SIG-M5 treated with dmso at 0.1 percent for 504 hours (cell line): ENCODE measurements around the gene SMIM35.

Source experiments
- DNase-seq: peaks from one replicate; lab custom pipeline; 2025; ENCODE audit not compliant: unreplicated experiment; lab: John Stamatoyannopoulos, UW

SMIM35 gene

DNA sequence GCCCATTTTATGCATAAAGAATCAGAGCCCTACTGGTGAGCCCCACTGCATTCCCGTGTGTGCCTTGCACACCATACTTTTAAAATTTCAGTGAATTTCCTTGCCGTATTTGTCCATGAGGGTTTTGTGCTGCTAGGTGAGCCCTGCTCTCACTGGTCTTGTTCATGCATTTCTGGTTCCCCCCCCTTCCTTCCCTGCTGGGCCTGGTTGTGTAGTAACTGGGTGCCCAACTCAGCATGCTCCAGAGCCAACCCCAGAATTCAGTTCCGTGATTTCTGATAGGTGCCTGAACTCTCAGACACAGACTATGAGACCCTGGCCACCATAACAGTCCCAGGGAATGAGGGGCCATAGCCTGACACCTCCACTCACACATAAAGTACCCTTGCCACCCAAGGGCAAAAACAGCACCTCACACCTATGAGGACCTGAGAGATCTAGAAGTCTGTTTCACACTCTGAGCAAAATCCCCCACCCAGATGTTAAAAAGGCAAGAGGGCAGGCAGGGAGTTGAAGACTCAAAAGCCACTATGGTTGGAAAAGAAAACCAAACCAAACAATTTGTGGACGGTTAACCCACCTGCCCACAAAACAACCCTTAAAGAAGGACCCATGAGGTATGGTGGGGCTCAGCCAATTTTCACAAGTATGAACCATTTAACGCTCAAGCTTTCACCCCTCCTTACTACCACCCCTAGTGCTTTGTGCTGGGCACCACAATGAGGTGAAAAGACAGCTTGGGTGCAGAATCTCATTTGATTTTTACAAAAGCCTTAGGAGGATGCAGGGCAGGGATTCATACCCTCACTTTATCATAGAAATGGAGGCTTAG lies 117.4 kb downstream of the SMIM35 start:
- no peak for DNase-seq

- no peak for DNase-seq
Measured at GRCh38 chr11:117966908-117967307, 119.9 kb downstream of the SMIM35 start.

DNA sequence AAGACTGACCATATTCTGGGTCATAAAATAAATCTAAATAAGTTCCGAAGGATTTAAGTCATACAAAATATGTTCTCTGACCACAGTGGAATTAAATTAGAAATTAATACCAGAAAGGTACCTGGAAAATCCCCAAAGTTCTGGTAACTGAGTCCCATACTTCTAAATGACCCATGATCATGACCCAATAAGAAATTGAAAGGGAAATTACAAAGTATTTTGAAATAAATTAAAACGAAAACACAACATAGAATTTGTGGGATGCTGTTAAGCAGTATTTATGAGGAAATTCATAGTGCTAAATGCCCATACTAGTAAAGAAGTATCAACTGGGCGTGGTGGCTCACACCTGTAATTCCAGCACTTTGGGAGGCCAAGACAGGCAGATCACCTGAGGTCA lies 123.9 kb downstream of the SMIM35 start:
- no peak for DNase-seq

DNA sequence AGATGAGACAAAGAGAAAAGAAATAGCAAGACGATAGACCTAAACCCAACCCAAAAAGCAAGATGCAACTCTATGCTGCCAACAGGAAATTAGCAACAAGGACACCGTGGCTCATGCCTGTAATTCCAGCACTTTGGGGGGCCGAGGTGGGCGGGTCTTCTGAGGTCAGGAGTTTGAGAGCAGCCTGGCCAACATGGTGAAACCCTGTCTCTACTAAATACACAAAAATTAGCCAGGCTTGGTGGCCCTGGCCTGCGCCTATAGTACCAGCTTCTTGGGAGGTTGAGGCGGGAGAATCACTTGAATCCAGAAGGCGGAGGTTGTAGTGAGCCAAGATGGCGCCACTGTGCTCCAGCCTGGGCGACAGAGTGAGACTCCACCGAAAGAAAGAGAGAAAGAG lies 124.9 kb downstream of the SMIM35 start:
- DNase-seq = no peak

- no peak for DNase-seq
Measured at GRCh38 chr11:117960406-117960805, 126.4 kb downstream of the SMIM35 start.

DNA sequence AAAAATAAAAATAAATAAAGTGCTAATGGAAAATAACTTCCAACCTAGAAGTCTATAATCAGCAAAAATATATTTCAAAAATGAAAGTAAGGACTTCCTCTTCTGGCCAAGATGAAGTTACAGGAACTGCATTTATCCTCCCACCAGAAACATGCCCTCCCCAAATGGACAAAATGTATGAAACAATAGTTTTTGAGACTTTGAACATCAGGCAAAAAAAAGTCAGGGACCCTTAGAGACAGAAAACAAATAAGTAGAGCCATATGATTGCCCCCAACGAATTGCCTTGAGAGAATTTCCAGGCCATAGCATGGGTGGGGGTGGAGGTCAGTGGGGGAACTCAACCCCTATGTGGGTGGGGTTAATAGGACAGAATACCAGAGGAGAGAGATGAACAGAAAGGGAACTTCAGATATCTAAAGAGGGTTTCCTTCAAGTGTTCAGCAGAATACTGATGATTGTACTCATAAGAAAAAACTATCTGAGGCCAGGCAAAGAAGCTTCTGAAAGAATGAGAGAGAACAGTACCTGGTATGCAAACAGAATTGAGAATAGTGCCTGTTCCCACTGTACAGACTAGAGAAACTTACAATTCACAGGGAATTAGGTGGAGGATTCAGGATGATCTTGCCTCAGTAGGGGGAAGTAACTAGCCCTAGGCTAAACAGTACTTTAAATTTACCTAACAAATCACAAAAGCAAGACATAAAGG lies 127.2 kb downstream of the SMIM35 start:
- peak; percentile 63 for DNase-seq

DNA sequence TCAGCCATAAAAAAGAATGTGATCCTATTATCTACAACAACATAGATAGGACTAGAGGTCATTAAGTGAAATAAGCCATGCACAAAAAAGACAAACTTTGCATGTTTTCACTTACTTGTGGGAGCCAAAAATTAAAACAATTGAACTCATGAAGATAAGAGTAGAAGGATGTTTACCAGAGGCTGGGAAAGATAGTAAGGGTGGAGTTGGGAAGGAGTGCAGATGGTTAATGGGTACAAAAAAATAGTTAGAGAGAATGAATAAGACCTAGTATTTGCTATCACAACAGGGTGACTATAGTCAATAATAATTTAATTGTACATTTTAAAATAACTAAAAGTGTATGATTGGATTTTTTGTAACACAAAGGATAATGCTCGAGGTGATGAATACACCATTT lies 127.8 kb downstream of the SMIM35 start:
- no peak for DNase-seq
